ENCODE results near the gene AKR1A1.

The AKR1A1 gene

GRCh38 chr1:45574105-45574626 is 23.5 kb downstream of the AKR1A1 start:
- DNase-seq, result no peak
- TF ChIP-seq CTCF (IDR thresholded peaks at IDR 0.05), result no peak
- Histone ChIP-seq H3K36me3 (peaks cover 0 to 16% (median 0%) of the 10 kb centered on the region in 3 donors), H3K27me3 (no peaks in the 10 kb centered on the region), H3K27ac (no peak overlapping the region), H3K4me1 (no peaks in the 10 kb centered on the region), H3K9me3 (no peaks in the 10 kb centered on the region), H3K4me3 (no peak overlapping the region)
- intact Hi-C loops (cut with DNase I; ENCODE audit: low total_unique reads), result no loop called here

DNA sequence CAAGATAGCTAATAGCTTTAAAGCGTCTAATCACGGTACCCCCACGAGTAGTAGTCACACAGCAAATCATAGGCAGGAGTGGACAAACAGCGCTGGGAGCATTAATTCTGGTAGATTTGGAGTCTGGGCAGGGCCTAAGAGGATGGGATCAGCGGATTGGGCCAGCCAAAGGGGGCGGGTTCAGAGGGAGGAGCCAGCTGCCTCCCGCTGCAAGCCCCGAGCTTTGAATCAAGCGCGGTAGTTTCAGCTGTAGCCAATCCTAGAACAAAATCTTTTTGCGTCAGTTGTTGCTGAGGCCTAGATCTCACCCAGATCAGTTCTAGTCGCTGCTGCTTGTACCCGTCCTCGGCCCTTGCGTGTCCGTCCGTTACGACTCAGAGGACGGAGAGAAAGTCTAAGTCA is 32.6 kb downstream of the AKR1A1 start:
- Histone ChIP-seq H3K27me3 (no peaks in the 10 kb centered on the region), H3K4me3 (peak overlapping the region; percentile 89 to 97), H3K27ac (peak overlapping the region; percentile 92 to 97), H3K4me1 (peaks cover 0 to 30% (median 15%) of the 10 kb centered on the region in 4 donors), H3K36me3 (no peaks in the 10 kb centered on the region), H3K9me3 (no peaks in the 10 kb centered on the region)
- TF ChIP-seq CTCF (IDR thresholded peaks at IDR 0.05), result no peak
- intact Hi-C loops (cut with DNase I; ENCODE audit: low total_unique reads), result no loop called here
- DNase-seq, result peak; percentile 95 to 98

DNA sequence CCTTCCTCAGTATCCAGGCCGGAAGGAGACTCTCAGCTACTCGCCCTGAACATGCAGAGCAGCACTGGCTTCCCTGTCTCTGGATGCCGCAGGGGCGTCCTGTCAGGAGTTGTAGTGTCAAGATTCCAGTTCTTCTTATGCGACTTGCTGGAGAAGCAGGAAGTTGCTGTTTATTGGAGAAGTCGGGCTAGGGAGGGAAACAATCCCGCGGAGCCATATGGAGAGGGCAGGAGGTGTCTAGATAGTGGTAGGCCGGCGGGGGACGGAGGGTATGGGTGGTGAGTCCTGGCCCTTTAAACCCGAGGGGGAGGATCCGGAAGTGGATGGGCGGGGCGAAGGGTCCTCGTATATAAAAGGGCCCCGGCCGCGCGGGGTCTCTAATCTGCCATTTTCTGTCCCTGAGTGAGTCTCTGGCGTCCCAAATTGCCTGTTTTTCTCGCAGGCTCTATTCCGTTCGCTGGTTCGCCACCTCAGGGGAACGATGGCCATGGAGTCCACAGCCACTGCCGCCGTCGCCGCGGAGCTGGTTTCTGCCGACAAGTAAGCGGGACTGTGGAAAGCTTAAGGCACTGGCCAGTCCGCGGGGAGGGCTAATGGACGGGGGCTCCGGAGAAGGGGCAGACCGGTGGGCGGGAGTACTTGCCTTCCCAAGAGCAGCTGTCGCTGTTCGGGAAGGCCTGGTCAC is 33.2 kb downstream of the AKR1A1 start, which contains the start of gene NASP:
NASP (plus strand) TSS at position 376 of the 685 bp plus-strand sequence; CDS start at position 482, 106 bp downstream.
- Histone ChIP-seq H3K36me3 (no peaks in the 10 kb centered on the region), H3K27ac (peak within 1 kb of the TSS; percentile 92 to 97), H3K4me1 (peaks cover 0 to 30% (median 15%) of the 10 kb centered on the region in 4 donors), H3K4me3 (peak within 1 kb of the TSS; percentile 89 to 97), H3K9me3 (no peaks in the 10 kb centered on the region), H3K27me3 (no peaks in the 10 kb centered on the region)
- TF ChIP-seq CTCF (IDR thresholded peaks at IDR 0.05), result peak in 1 of 2 experiments; percentile 5
- peak; percentile 90 to 93 for DNase-seq
- intact Hi-C loops (cut with DNase I; ENCODE audit: low total_unique reads), result no loop called here

- TF ChIP-seq CTCF (IDR thresholded peaks at IDR 0.05), result no peak
- H3K4me3 ChIP-seq, result peak overlapping the region; percentile 89 to 97
- peak overlapping the region; percentile 92 to 97 for H3K27ac ChIP-seq
- H3K4me1 ChIP-seq, result peaks cover 0 to 30% (median 15%) of the 10 kb centered on the region in 4 donors
- peak; percentile 84 to 92 for DNase-seq
- H3K27me3 ChIP-seq, result no peaks in the 10 kb centered on the region
- no peaks in the 10 kb centered on the region for H3K9me3 ChIP-seq
- intact Hi-C loops (cut with DNase I; ENCODE audit: low total_unique reads), result no loop called here
- no peaks in the 10 kb centered on the region for H3K36me3 ChIP-seq
Observed at GRCh38 chr1:45584351-45585109, 33.9 kb downstream of the AKR1A1 start.

DNA sequence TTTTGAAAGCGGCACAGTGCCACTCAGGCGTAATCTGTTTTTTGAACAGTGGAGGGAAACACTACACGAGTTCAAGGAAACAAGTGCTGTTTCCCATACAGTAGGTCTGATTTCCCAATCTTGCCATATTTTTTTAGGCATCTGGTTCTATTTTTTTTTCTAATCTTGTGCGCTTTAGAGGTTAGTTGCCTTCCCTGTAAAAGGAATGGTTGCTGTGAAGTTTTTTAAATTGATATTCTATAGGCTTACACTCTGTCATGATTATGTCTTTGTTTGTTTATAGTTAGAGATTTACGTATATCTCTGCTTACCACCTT is 34.4 kb downstream of the AKR1A1 start:
- no peaks in the 10 kb centered on the region for H3K9me3 ChIP-seq
- no peaks in the 10 kb centered on the region for H3K27me3 ChIP-seq
- no peak for DNase-seq
- no peak for TF ChIP-seq CTCF (IDR thresholded peaks at IDR 0.05)
- peak overlapping the region; percentile 92 to 97 for H3K27ac ChIP-seq
- H3K4me1 ChIP-seq, result peaks cover 0 to 34% (median 15%) of the 10 kb centered on the region in 4 donors
- H3K4me3 ChIP-seq, result peak overlapping the region; percentile 89 to 97
- H3K36me3 ChIP-seq, result no peaks in the 10 kb centered on the region
- intact Hi-C loops (cut with DNase I; ENCODE audit: low total_unique reads), result no loop called here
